ENCODE data around the gene LRCH1.

Gene LRCH1

GRCh38 chr13:46662690-46663089, 109.7 kb downstream of the LRCH1 start:
- Histone ChIP-seq H3K4ac (ENCODE audit: low read length) (no peak overlapping the region), H4K8ac (ENCODE audit: low read depth, low read length) (no peak overlapping the region), H3K27me3 (ENCODE audit: control insufficient read depth in 3 of 3, insufficient read depth in 3 of 3, low read depth in 1 of 3, low read length in 3 of 3) (no peaks in the 10 kb centered on the region), H3K23ac (ENCODE audit: low read depth, low read length, poor library complexity) (no peak overlapping the region), H2BK15ac (ENCODE audit: low read length) (no peak overlapping the region), H3K14ac (ENCODE audit: low read length) (no peak overlapping the region), H3K79me1 (ENCODE audit: low read depth, low read length) (no peaks in the 10 kb centered on the region), H2BK120ac (ENCODE audit: low read depth, low read length) (no peak overlapping the region), H3K4me3 (ENCODE audit: low read length in 2 of 2) (no peak overlapping the region), H3K4me2 (ENCODE audit: insufficient read depth, low read length, poor library complexity, severe bottlenecking) (no peak overlapping the region), H3K18ac (ENCODE audit: low read length) (no peak overlapping the region), H2AK5ac (ENCODE audit: low read depth, low read length) (no peak overlapping the region), H3K9me3 (replicated peaks in 1 of 2; ENCODE audit: control insufficient read depth in 2 of 2, insufficient read depth in 1 of 2, low read depth in 1 of 2, low read length in 2 of 2) (no peaks in the 10 kb centered on the region), H4K91ac (ENCODE audit: low read depth, low read length, poor library complexity) (no peak overlapping the region), H2BK5ac (ENCODE audit: low read length) (no peak overlapping the region), H2BK12ac (ENCODE audit: low read length) (no peak overlapping the region), H3K9ac (ENCODE audit: low read depth, low read length, poor library complexity) (no peak overlapping the region), H3K4me1 (ENCODE audit: control insufficient read depth in 2 of 2, insufficient read depth in 1 of 2, low read depth in 1 of 2, low read length in 2 of 2) (peaks cover 10 to 17% of the 10 kb centered on the region in 2 donors), H3K27ac (replicated peaks; ENCODE audit: low read length) (no peak overlapping the region), H2AFZ (ENCODE audit: low read length) (no peak overlapping the region), H3K36me3 (replicated peaks in 1 of 2; ENCODE audit: control insufficient read depth in 2 of 2, insufficient read depth in 2 of 2, low read length in 2 of 2) (no peaks in the 10 kb centered on the region)
- DNase-seq (ENCODE audit: low spot score) = no peak
- WGBS, 2 donors (ENCODE audit: extremely low coverage in 2 of 2, insufficient read length in 2 of 2, insufficient replicate concordance in 1 of 2) = no CpG with 5 or more reads among the region's 3 CpGs

DNA sequence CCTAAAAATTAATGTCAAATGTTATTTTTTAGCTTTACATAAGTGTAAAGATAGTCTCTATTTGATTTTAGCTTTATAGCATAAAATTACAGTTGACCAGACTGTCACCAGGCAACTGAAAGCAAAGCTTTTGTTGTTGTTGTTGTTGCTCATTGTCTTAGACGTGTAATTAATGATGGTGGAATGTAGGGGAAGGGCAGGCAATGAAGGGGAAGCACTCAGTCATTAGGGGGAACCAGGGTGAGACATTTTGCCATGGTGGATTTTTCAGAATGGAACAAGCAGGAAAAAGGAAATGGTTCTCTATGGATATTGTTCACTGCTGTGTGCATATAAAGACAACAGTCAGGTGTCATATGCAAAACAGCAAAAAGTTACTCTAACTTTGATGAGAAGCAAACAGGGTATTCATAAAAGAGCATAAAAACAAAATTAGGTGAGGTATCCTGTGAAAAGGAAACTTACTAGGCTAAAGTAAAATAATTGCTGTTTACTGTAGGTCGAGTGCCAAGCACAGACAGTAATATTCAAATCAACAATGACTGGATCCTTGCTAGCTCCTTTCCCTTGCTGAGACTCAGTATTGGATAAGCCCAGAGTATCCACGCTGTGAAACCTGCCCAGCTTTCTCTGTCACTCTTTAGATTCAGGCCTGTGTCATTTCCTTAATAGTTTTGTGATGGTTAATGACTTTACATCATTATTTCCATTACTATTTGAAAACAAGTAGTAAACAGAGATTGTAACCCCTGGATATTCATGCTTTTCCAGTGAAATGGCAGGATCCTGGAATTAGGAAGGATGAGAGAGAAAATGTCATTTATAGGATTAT, 110.5 kb downstream of the LRCH1 start:
- Histone ChIP-seq H2AK5ac (ENCODE audit: low read depth, low read length) (no peak overlapping the region), H4K91ac (ENCODE audit: low read depth, low read length, poor library complexity) (no peak overlapping the region), H3K18ac (ENCODE audit: low read length) (no peak overlapping the region), H3K4ac (ENCODE audit: low read length) (no peak overlapping the region), H3K9me3 (replicated peaks in 1 of 2; ENCODE audit: control insufficient read depth in 2 of 2, insufficient read depth in 1 of 2, low read depth in 1 of 2, low read length in 2 of 2) (no peaks in the 10 kb centered on the region), H3K27me3 (ENCODE audit: control insufficient read depth in 3 of 3, insufficient read depth in 3 of 3, low read depth in 1 of 3, low read length in 3 of 3) (no peaks in the 10 kb centered on the region), H3K9ac (ENCODE audit: low read depth, low read length, poor library complexity) (no peak overlapping the region), H3K36me3 (replicated peaks in 1 of 2; ENCODE audit: control insufficient read depth in 2 of 2, insufficient read depth in 2 of 2, low read length in 2 of 2) (no peaks in the 10 kb centered on the region), H3K14ac (ENCODE audit: low read length) (no peak overlapping the region), H3K4me1 (ENCODE audit: control insufficient read depth in 2 of 2, insufficient read depth in 1 of 2, low read depth in 1 of 2, low read length in 2 of 2) (peaks cover 10 to 17% of the 10 kb centered on the region in 2 donors), H3K79me1 (ENCODE audit: low read depth, low read length) (no peaks in the 10 kb centered on the region), H2BK5ac (ENCODE audit: low read length) (no peak overlapping the region), H3K4me3 (ENCODE audit: low read length in 2 of 2) (no peak overlapping the region), H3K4me2 (ENCODE audit: insufficient read depth, low read length, poor library complexity, severe bottlenecking) (no peak overlapping the region), H2BK120ac (ENCODE audit: low read depth, low read length) (no peak overlapping the region), H3K27ac (replicated peaks; ENCODE audit: low read length) (no peak overlapping the region), H4K8ac (ENCODE audit: low read depth, low read length) (no peak overlapping the region), H2BK12ac (ENCODE audit: low read length) (no peak overlapping the region), H2BK15ac (ENCODE audit: low read length) (no peak overlapping the region), H2AFZ (ENCODE audit: low read length) (no peak overlapping the region), H3K23ac (ENCODE audit: low read depth, low read length, poor library complexity) (no peak overlapping the region)
- WGBS, 2 donors (ENCODE audit: extremely low coverage in 2 of 2, insufficient read length in 2 of 2, insufficient replicate concordance in 1 of 2) = no CpG with 5 or more reads among the region's 3 CpGs
- DNase-seq (ENCODE audit: low spot score) = no peak

DNA sequence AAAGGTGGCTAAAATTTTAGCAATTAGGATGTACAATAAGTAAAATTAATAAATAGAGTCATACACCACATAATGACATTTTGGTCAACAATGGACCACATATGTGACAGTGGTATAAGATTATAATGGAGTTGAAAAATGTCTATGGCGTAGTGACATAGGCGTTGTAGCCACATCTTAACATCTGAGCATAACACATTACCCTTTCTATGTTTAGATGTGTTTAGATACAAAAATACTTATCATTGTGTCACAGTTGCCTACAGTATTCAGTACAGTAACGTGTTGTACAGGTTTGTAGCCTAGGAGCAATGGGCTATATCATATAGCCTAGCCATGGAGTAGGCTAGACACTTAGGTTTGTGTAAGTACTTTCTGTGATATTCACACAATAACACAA, 111.2 kb downstream of the LRCH1 start:
- no CpG with 5 or more reads among the region's 3 CpGs for WGBS, 2 donors (ENCODE audit: extremely low coverage in 2 of 2, insufficient read length in 2 of 2, insufficient replicate concordance in 1 of 2)
- H3K27ac ChIP-seq (replicated peaks; ENCODE audit: low read length) = no peak overlapping the region

DNA sequence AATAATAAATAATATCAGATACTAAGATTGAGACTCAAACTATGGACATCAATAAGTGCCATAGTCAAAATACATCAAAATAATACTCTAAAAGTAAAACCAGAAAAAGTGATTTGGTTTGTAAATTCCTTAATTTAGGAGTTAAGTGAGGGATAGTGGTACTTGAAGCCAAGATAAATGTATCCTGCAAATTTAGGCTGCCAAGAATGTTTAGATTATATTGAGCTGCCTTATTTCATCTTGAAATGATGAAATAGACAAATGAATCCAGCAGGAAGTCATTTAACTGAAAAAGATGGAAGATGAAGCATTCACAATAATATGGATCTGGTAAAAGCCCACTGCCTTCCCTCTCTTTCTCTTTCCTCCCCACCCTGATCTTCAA, 112.3 kb downstream of the LRCH1 start:
- H3K9ac ChIP-seq (ENCODE audit: low read depth, low read length, poor library complexity) = no peak overlapping the region
- no peak overlapping the region for H3K14ac ChIP-seq (ENCODE audit: low read length)
- no peak overlapping the region for H2BK15ac ChIP-seq (ENCODE audit: low read length)
- H3K36me3 ChIP-seq (replicated peaks in 1 of 2; ENCODE audit: control insufficient read depth in 2 of 2, insufficient read depth in 2 of 2, low read length in 2 of 2) = peaks cover 0 to 8% of the 10 kb centered on the region in 2 donors
- H3K79me1 ChIP-seq (ENCODE audit: low read depth, low read length) = no peaks in the 10 kb centered on the region
- H3K27ac ChIP-seq (replicated peaks; ENCODE audit: low read length) = no peak overlapping the region
- H4K8ac ChIP-seq (ENCODE audit: low read depth, low read length) = no peak overlapping the region
- H3K4me3 ChIP-seq (ENCODE audit: low read length in 2 of 2) = no peak overlapping the region
- H3K23ac ChIP-seq (ENCODE audit: low read depth, low read length, poor library complexity) = no peak overlapping the region
- H3K27me3 ChIP-seq (ENCODE audit: control insufficient read depth in 3 of 3, insufficient read depth in 3 of 3, low read depth in 1 of 3, low read length in 3 of 3) = no peaks in the 10 kb centered on the region
- peaks cover 10 to 14% of the 10 kb centered on the region in 2 donors for H3K4me1 ChIP-seq (ENCODE audit: control insufficient read depth in 2 of 2, insufficient read depth in 1 of 2, low read depth in 1 of 2, low read length in 2 of 2)
- no peak for DNase-seq (ENCODE audit: low spot score)
- no peak overlapping the region for H3K18ac ChIP-seq (ENCODE audit: low read length)
- H2BK12ac ChIP-seq (ENCODE audit: low read length) = no peak overlapping the region
- no peak overlapping the region for H2BK120ac ChIP-seq (ENCODE audit: low read depth, low read length)
- H2BK5ac ChIP-seq (ENCODE audit: low read length) = no peak overlapping the region
- no peak overlapping the region for H2AK5ac ChIP-seq (ENCODE audit: low read depth, low read length)
- H3K9me3 ChIP-seq (replicated peaks in 1 of 2; ENCODE audit: control insufficient read depth in 2 of 2, insufficient read depth in 1 of 2, low read depth in 1 of 2, low read length in 2 of 2) = no peaks in the 10 kb centered on the region
- H3K4ac ChIP-seq (ENCODE audit: low read length) = no peak overlapping the region
- no peak overlapping the region for H3K4me2 ChIP-seq (ENCODE audit: insufficient read depth, low read length, poor library complexity, severe bottlenecking)
- H2AFZ ChIP-seq (ENCODE audit: low read length) = no peak overlapping the region
- no peak overlapping the region for H4K91ac ChIP-seq (ENCODE audit: low read depth, low read length, poor library complexity)

More for the DNA sequence above, 111.2 kb downstream of the LRCH1 start:
- Histone ChIP-seq H3K4me1 (ENCODE audit: control insufficient read depth in 2 of 2, insufficient read depth in 1 of 2, low read depth in 1 of 2, low read length in 2 of 2) (peaks cover 10 to 17% of the 10 kb centered on the region in 2 donors), H2BK120ac (ENCODE audit: low read depth, low read length) (no peak overlapping the region), H3K4me3 (ENCODE audit: low read length in 2 of 2) (no peak overlapping the region), H2BK15ac (ENCODE audit: low read length) (no peak overlapping the region), H3K18ac (ENCODE audit: low read length) (no peak overlapping the region), H2BK12ac (ENCODE audit: low read length) (no peak overlapping the region), H3K79me1 (ENCODE audit: low read depth, low read length) (no peaks in the 10 kb centered on the region), H4K91ac (ENCODE audit: low read depth, low read length, poor library complexity) (no peak overlapping the region), H2BK5ac (ENCODE audit: low read length) (no peak overlapping the region), H3K4me2 (ENCODE audit: insufficient read depth, low read length, poor library complexity, severe bottlenecking) (no peak overlapping the region), H3K27me3 (ENCODE audit: control insufficient read depth in 3 of 3, insufficient read depth in 3 of 3, low read depth in 1 of 3, low read length in 3 of 3) (no peaks in the 10 kb centered on the region), H3K4ac (ENCODE audit: low read length) (no peak overlapping the region), H2AK5ac (ENCODE audit: low read depth, low read length) (no peak overlapping the region), H4K8ac (ENCODE audit: low read depth, low read length) (no peak overlapping the region), H3K36me3 (replicated peaks in 1 of 2; ENCODE audit: control insufficient read depth in 2 of 2, insufficient read depth in 2 of 2, low read length in 2 of 2) (no peaks in the 10 kb centered on the region), H3K9me3 (replicated peaks in 1 of 2; ENCODE audit: control insufficient read depth in 2 of 2, insufficient read depth in 1 of 2, low read depth in 1 of 2, low read length in 2 of 2) (no peaks in the 10 kb centered on the region), H3K14ac (ENCODE audit: low read length) (no peak overlapping the region), H3K9ac (ENCODE audit: low read depth, low read length, poor library complexity) (no peak overlapping the region), H2AFZ (ENCODE audit: low read length) (no peak overlapping the region), H3K23ac (ENCODE audit: low read depth, low read length, poor library complexity) (no peak overlapping the region)
- DNase-seq (ENCODE audit: low spot score) = no peak

Data from neuronal stem cell (in vitro differentiated cells).